ENCODE data around the gene CYLC1.

The CYLC1 gene

GRCh38 chrX:83860846-83861245 is at the start of gene CYLC1:
TSS of gene CYLC1 (plus strand) at chrX:83861146. CDS start at chrX:83861183, 37 bp downstream.
- no peak for DNase-seq

- no peak for DNase-seq
These were observed 41.6 kb upstream of the CYLC1 start for GRCh38 chrX:83819304-83819703.

- DNase-seq = no peak
These were observed 31.1 kb upstream of the CYLC1 start for GRCh38 chrX:83829874-83830273.

GRCh38 chrX:83845397-83845796 is 15.5 kb upstream of the CYLC1 start:
- DNase-seq = no peak

GRCh38 chrX:83847339-83847738 is 13.6 kb upstream of the CYLC1 start:
- no peak for DNase-seq

- DNase-seq = no peak
These were observed 27.6 kb downstream of the CYLC1 start for GRCh38 chrX:83888585-83888984.

- no peak for DNase-seq
These were observed 31.5 kb downstream of the CYLC1 start for GRCh38 chrX:83892433-83892832.

- DNase-seq = no peak
These were observed 46.0 kb downstream of the CYLC1 start for GRCh38 chrX:83906921-83907320.

- no peak for DNase-seq
These were observed 55.6 kb downstream of the CYLC1 start for GRCh38 chrX:83916525-83916924.

- DNase-seq = no peak
These were observed 73.3 kb downstream of the CYLC1 start for GRCh38 chrX:83934220-83934619.
